Measurements from ENCODE around the gene STAU1.
"Not testable (repeated sequence)": the region's sequence is repeated elsewhere in the genome, so short reads cannot be mapped to it uniquely, and the experiment has no call there.

STAU1 gene

DNA sequence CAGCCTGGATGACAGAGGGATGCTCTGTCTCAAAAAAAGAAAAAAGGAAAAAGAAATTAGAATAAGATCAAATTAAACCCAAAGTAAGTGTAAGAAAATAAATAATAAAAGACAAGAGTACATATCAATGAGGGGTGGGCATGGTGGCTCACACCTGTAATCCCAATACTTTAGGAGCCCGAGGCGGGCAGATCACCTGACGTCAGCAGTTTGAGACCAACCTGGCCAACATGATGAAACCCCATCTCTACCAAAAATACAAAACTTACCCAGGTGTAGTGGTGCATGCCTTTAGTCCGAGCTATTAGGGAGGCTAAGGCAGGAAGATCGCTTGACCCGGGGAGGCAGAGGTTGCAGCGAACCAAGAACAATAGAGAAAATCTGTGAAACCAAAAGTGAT, 14.9 kb upstream of the STAU1 start:
- no peak for DNase-seq (ENCODE audit: low read depth in 2 of 2)

DNA sequence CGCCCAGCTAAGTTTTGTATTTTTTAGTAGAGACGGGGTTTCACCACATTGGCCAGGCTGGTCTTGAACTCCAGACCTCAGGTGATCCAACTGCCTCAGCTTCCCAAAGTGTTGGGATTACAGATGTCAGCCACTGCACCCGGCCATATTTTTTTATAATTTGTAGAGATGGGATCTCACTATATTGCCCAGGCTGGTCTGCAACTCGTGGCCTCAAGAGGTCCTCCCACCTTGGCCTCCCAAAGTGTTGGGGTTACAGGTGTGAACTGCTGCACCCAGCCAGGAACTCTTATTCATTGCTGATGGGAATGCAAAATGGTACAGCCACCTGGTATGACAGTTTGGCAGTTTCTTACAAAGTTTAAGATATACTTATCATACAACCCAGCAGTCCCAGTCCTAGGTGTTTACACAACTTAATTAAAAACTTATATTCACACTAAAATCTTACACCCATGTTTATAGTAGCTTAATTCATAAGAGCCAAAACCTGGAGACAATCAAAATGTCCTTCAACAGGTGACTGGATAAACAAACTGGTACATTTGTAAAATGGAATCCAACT, 11.7 kb upstream of the STAU1 start:
- no peak for DNase-seq (ENCODE audit: low read depth in 2 of 2)

DNA sequence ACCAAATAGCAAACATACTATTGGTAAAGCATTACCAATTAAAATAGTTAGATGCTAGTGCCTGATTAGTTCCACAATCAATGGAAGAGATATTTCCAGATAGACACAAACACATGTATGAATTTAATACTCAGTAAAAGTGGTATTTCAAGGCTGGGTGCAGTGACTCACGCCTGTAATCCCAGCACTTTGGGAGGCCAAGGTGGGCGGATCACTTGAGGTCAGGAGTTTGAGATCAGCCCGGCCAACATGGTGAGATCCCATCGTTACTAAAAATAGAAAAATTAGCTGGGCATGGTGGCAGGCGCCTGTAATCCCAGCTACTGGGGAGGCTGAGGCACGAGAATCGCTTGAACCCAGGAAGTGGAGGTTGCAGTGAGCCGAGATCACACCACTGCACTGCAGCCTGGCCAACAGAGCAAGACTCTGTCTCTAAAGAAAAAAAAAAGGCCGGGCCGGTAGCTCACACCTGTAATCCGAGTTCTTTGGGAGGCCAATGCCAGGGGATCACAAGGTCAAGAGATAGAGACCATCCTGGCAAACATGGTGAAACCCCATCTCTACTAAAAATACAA, 4.9 kb upstream of the STAU1 start:
- DNase-seq (ENCODE audit: low read depth in 2 of 2), result not testable (repeated sequence)

DNA sequence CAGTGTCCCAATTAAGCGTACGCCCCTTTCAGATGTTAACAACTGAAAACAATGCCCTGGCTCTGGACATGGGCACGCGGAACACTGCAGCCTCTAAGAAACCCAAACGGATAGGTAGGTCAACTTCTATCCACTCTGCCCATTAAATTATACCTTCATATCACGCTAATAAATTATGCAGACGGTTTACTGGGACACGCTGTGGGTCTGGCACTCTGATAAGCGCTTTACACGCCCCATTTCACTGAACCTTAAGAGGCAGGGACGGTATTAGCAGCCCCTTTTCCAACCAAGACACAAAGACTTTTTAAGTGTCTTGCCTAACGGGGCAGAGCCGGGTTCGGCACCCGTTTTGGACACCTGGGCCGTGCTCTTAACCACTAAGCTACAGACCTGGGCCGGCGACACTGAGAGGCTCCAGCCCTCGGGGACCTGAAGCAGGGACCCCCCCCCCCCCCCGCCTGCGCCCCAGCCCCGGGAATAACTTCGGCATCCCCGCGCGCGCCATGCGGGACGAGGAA, 744 bp downstream of the STAU1 start:
- DNase-seq (ENCODE audit: low read depth in 2 of 2), result no peak

DNA sequence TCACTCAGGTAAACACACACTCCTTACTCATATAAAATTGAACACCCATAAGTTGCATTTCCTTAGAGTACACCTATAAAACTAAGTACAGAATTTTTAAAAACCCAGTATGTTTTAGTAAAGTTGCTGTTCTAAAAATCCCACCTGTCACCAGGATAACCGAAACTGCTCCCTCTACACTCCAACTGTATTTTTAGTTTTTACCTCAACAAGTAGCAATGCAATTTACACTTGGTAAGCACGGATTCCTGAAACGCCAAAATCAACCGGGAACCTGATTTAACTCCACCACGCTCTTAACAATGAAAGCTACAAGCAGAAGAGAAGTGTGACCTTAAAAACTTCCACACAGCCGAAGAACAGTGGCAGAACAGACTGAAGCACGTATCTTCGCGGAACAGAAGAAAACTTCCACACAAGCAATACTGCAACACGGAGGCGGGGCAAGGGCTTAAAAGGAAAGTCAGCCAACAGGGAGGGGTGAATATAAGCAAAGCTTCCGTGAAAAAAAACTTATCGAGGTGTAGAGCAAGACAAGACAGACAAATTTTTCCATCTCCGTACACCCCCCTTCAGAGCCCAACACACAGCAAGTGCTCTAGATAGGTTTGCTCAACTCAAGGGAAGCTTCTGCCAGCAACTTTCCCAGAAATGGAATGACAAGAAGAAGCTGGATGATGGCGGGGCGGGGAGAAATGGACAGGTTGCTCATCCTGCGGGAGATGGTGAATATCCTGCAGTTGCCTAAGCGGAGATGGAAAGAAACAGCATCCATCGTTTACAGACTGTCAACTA, 1.4 kb downstream of the STAU1 start:
- no peak for DNase-seq (ENCODE audit: low read depth in 2 of 2)

DNA sequence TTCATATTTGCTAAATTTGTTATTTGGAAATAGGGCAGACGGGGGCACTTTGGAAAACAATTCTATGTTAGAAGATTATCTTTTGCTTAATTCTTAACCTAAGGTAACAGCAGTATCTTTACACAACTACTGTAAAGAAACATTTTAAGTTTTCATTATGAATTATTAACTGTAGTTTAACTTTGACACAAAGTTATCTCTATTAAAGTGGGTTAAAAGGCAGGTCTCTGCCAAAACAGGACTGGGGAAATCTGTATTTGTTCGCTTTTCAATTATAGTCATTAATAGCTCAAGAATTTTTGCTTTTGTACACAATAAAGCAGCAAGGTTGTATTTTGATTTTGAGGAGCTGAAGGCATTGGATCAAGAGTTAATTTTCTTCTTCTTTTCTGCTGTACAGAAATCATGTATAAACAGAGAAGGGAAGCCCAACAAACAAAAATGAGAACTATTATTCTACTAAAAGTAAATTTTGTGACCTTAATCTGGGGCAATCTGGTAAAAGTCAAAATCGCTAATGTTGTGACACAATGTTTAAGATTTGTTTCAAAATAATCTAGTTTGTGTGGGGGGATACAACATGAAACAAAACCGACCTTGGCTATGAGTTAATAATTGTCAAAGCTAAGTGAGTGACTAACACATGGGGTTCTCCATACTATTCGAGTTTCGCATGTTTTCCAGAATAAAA, 2.9 kb downstream of the STAU1 start:
- DNase-seq (ENCODE audit: low read depth in 2 of 2), result no peak

DNA sequence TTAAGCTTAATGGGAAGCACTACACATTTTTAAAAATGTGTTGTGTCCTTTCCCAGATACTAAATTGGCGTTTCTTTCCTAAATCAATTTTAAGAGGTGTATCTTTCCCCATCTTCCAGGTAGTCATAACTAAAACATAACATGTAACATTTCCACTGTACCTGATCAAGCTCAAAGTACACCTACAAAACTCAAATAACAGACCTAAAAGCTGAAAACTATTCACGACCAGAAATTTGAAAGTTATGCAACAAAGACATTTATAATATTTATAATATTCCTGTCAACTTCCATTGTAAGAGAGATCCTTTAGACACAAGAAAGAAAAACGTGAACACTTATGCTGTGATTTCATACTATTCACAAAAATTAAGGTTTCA, 3.5 kb downstream of the STAU1 start:
- DNase-seq (ENCODE audit: low read depth in 2 of 2), result no peak

DNA sequence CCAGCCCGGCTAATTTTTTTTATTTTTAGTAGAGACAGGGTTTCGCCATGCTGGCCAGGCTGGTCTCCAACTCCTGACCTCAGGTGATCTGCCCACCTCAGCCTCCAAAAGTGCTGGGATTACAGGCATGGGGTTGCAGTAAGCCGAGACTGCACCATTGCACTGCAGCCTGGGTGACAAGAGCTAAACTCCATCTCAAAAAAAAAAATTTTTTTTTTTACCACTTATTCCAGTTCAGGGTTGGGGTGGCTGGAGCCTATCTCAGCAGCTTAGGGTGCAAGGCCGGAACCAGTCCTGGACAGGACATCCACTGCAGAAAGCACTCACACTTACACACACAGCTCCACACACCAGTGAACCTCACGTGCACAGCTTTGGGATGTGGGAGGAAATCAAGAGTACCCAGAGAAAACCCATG, 4.0 kb downstream of the STAU1 start:
- not testable (repeated sequence) for DNase-seq (ENCODE audit: low read depth in 2 of 2)

DNA sequence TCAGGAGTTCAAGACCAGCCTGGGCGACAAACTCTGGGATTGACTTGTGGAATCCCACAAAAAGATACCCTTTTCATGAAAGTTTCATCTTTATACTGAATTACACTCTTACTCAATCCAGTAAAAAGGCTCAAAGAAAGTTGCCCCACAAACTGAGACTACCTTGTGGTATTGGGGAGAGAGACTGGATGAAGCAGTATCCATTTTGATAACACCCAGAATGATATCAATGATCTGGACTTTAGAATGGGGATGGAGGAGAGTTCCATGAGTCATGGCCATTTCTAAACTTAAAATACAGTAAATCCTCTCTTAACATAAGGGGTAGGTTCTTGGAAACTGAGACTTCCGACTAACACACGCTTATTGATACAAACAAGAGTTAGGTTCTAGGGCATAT, 4.7 kb downstream of the STAU1 start:
- no peak for DNase-seq (ENCODE audit: low read depth in 2 of 2)

DNA sequence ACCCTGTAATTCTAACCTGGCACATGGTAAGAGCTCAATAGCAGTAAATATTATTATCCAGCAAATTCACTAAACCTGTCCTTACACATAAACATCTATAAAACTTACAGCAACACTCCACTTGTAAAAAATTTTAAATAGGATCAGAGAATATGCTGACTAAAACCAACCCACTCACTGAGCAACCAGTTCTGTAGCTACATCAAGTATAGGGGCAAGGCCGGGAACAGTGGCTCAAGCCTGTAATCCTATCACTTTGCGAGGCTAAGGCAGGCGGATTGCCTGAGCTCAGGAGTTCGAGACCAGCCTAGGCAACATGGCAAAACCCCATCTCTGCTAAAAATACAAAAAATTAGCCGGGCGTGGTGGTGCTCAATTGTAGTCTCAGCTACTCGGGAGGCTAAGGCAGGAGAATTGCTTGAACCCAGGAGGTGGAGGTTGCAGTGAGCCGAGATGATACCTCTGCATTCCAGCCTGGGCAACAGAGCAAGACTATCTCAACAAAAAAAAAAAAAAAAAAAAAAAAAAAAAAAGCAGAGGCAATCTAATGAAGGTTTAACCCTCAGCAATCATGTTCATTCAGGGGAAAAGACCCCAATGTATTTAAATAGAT, 6.8 kb downstream of the STAU1 start:
- no peak for DNase-seq (ENCODE audit: low read depth in 2 of 2)

DNA sequence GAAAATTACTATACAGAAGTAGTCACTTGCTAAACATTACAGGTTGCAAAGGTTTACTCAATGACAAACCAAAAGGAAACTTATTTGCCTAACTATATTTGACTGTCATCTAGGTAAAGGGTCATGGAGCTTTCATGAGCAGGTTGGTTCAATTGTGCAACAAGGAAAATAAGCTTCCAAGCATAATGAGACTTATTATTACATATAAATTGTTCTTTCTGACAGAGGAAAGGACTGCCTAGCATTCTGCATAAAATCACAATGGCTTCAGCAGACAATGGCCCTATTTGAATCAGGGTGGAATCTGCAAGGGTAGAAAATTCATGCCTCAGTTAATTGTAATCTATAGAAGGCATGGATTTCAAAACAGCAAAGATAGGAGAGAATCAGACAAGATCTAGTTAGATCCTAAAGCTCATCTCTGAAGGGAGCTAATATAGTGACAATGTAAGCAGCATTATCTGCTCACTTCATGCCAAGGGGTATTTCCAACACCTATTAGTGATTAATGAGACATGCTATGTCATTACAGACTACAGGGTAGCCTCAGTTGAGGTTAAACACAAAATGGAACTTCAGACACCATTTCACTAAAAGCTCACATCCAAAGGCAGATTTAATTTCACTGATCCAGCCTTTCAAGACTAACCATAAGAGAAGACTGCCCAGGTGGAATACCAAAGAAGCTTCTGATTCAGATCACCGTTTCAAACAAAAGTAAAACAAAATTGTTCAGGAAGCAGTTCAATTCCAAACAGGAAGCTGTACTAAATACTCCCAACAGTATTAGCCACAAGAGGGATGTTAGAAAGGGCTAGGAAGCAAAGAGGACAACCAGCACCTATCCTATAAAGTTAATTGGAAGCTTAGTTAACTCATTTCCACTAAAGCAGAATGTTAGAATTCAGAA, 8.5 kb downstream of the STAU1 start:
- DNase-seq (ENCODE audit: low read depth in 2 of 2), result no peak

DNA sequence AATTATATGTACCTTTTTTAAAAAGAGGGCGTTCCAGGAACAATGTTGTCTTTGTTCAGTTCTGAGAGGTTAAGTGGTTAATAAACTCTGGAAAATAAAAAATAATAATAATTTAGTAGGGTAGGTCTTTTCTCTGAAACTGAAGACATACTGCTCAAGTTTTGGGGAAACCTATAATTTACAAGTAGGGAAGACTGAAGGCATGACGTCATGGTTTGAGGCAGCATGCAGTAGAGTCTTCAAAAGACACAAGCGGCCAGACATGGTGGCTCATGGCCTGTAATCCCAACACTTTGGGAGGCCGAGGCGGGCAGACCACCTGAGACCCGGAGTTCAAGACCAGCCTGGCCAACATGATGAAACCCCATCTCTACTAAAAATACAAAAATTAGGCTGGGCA, 14.0 kb downstream of the STAU1 start:
- no peak for DNase-seq (ENCODE audit: low read depth in 2 of 2)

DNA sequence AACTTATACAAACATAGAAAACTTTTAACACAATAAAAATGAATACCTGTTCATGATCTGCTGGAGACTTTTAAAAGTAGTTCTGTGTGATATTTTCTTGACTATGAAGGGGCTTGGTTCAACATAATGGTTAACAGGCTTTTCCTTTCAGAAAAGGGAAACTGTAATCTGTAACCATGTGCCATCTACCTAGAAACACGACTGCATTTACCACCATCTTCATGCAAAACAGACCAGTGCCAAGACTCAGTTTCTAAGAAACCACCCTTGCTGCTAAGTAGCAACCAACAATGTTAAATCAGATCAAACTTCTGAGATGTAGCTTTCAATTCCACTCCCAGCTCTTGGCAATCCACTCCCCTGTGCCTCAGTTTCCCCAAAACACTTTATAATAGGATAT, 15.7 kb downstream of the STAU1 start:
- DNase-seq (ENCODE audit: low read depth in 2 of 2), result no peak

DNA sequence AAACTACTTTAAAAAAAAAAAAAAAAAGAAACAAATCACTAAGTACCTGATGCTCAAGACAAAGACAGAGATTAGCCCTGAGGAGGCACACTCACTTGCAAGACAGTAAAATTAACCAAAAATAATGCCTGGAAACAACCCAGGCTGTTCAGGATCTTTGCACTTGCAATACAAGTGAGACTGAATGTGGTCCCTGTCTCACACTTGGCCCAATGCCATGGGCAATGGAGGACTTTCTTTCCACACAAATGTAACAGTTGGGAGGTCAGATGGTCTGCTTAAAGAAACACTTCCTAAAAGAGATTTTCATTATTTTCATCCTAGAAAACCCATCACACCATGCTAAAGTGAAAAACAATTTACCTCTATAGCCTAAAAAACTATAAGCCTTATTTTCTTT, 16.2 kb downstream of the STAU1 start:
- no peak for DNase-seq (ENCODE audit: low read depth in 2 of 2)

DNA sequence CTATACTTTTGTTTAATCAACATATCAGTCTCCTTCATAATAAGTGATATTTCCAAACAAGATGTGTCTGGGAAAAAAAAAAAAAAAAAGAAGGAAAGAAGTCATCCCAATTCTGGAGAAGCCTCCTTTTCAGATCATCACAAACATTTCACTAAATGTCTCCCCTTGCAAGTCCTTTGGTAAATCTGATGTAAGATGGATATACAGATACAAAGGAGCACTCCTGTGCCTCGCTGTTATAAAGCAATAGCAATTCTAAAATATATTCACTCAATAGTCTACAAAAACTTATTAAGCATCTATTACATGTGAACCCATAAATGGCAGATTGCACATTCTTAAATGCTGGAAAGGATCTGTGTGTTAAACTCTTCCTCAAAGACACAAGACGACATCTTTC, 17.4 kb downstream of the STAU1 start:
- no peak for DNase-seq (ENCODE audit: low read depth in 2 of 2)

DNA sequence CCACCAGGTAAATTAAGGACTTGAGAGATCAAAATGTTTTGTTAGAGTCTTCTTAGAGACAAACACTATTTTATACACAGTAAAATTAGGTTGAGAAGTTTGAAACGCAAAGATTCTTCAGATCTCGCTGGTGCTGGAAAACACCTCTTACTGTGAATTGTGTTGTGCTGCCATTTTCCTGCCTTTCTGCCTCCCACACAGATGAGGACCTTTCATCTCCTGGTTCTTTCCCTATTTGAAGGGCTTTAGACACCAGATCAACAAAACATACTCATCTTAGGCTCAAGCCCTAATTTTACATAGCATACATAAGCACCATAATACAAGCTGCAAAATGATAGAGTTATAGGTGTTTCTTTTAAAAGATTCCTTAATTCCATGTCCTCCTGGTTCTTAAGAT, 18.6 kb downstream of the STAU1 start:
- no peak for DNase-seq (ENCODE audit: low read depth in 2 of 2)

DNA sequence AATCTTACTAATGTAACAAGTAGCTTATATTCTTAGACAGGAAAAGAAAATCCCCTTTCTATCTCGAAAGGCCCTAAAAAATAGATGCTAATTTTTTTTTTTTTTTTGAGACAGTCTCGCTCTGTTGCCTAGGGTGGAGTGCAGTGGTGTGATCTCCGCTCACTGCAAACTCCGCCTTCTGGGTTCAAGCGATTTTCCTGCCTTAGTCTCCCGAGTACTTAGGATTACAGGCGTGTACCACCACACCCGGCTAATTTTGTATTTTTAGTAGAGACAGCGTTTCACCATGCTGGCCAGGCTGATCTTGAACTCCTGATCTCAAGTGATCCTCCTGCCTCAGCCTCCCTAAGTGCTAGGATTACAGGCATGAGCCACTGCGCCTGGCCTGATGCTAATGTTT, 19.3 kb downstream of the STAU1 start:
- not testable (repeated sequence) for DNase-seq (ENCODE audit: low read depth in 2 of 2)

DNA sequence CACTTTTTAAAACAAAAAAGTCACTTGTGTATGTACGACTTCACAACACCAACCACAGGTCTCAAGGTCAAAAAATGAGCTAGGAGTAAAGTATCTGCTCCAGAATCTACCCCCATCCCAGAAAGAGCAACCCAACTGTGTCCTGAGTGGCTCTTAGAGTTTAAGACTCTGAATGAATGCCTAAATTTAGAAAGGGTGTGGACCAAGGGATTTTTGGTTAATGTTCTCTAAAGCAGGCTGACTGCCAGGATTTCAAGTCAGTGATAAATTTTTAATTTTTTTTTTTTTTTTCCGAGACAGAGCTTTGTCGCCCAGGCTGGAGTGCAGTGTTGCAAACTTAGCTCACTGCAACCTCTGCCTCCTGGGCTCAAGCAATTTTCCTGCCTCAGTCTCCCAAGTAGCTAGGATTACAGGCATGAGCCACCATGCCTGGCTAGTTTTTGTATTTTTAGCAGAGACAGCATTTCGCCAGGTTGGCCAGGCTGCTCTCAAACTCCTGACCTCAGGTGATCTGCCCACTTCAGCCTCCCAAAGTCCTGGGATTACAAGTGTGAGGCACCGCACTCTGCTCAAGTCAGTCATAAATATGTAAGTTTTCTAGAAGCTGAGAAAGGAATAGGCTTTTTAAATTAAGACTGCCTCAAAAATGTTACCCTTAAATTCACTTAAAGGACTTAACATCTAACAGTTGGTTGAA, 20.2 kb downstream of the STAU1 start:
- DNase-seq (ENCODE audit: low read depth in 2 of 2), result no peak

DNA sequence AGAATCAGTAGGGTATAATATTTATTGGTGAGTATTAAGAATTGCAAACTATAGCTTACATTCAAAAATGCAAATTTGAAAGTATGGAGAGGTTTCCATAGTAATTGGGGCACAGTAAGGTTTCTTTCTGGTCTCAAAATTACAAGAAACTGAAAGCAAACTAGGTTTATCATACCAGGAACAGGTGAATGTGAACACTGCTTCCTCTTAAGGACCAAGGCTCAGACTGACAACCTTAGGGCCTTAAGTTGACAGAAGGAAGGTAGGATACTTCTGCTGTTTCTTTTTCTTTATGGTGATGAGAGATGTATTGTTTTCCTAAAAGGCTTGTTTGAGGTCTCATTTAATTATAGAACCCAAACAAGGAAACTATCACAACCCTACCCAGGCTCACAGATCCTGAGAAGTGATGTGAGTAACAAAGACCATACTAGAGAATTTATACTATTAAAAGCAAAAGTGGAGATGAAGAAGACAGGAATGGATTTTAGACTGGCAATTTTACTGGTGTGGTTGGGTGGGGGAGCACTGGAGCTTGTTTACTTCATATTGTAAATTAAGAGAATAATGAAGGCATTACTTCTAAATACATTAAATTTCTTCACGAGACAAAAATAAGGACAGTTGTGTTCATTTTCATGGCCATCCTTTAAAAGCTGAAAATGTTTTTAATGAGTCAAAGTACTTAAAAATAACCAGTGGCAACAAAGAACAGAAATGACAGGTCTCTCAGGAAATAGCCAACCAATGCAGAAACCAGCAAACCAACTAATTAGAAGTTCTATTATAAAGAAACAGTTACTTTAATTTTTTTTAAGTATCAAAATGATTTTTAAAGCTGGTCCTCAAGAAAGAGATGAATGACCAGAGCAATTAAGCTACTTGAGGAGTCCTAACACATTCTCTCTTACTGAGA, 21.3 kb downstream of the STAU1 start:
- no peak for DNase-seq (ENCODE audit: low read depth in 2 of 2)
